H9 (cell line): ENCODE results near the gene AP4E1. TPM values are rescaled to one million over a fixed set of nuclear protein-coding genes. Genes with fewer than 3 reads are reported as not detected.

Experiments used
- DNase-seq: peaks from one replicate; pipeline ENCODE4 v3.0.0-alpha.2; 2017
- H2AFZ ChIP-seq: one replicate; pipeline ENCODE4 v1.6.1; 2013; ENCODE audit warnings: mild to moderate bottlenecking, low read length, control low read depth, moderate library complexity
- H2AK5ac ChIP-seq: 2 replicates; pipeline ENCODE4 v1.6.1; 2013; ENCODE audit warnings: low read length, control low read depth, mixed read lengths; ENCODE audit not compliant: insufficient read length
- H2BK120ac ChIP-seq: one replicate; pipeline ENCODE4 v1.6.1; 2013; ENCODE audit warnings: low read depth, mild to moderate bottlenecking, low read length, control low read depth, inconsistent platforms; ENCODE audit not compliant: poor library complexity, severe bottlenecking
- H2BK12ac ChIP-seq: 2 replicates; pipeline ENCODE4 v1.6.1; 2013; ENCODE audit warnings: low read length, control low read depth, mixed read lengths, low read depth; ENCODE audit not compliant: insufficient read length
- H2BK15ac ChIP-seq: 2 replicates; pipeline ENCODE4 v1.6.1; 2013; ENCODE audit warnings: low read depth, low read length, control low read depth
- H2BK20ac ChIP-seq: one replicate; pipeline ENCODE4 v1.6.1; 2013; ENCODE audit warnings: low read depth, mild to moderate bottlenecking, low read length, control low read depth, inconsistent platforms; ENCODE audit not compliant: poor library complexity, severe bottlenecking
- H2BK5ac ChIP-seq: 2 replicates; pipeline ENCODE4 v1.6.1; 2013; ENCODE audit warnings: low read length, control low read depth, mixed read lengths; ENCODE audit not compliant: insufficient read length
- H3K14ac ChIP-seq: 2 replicates; pipeline ENCODE4 v1.6.1; 2013; ENCODE audit warnings: low read length, control low read depth; ENCODE audit not compliant: insufficient read depth
- H3K18ac ChIP-seq: 2 replicates; pipeline ENCODE4 v1.6.1; 2013; ENCODE audit warnings: low read depth, mild to moderate bottlenecking, mixed read lengths, low read length, control low read depth; ENCODE audit not compliant: insufficient read length
- H3K23ac ChIP-seq: 2 replicates; pipeline ENCODE4 v1.6.1; 2013; ENCODE audit warnings: low read length, control low read depth, mixed read lengths, low read depth; ENCODE audit not compliant: insufficient read length
- H3K23me2 ChIP-seq: 2 replicates; pipeline ENCODE4 v1.6.1; 2013; ENCODE audit warnings: low read depth, mild to moderate bottlenecking, mixed read lengths, low read length, control low read depth; ENCODE audit not compliant: insufficient read length, poor library complexity, severe bottlenecking
- H3K27ac ChIP-seq: 2 replicates; pipeline ENCODE4 v1.5.1; 2013; ENCODE audit warnings: low read length, control low read depth, mixed read lengths, low read depth; ENCODE audit not compliant: insufficient read length
- H3K27me3 ChIP-seq: 2 replicates; pipeline ENCODE4 v1.6.1; 2013; ENCODE audit warnings: low read length, control low read depth, inconsistent platforms; ENCODE audit not compliant: insufficient read depth
- H3K4ac ChIP-seq: 2 replicates; pipeline ENCODE4 v1.6.1; 2013; ENCODE audit warnings: low read depth, mild to moderate bottlenecking, control low read depth, inconsistent platforms, low read length, moderate library complexity
- H3K4me1 ChIP-seq: 2 replicates; pipeline ENCODE4 v1.6.1; 2013; ENCODE audit warnings: low read length, control low read depth, inconsistent platforms; ENCODE audit not compliant: insufficient read depth
- H3K4me2 ChIP-seq: 2 replicates; pipeline ENCODE4 v1.6.1; 2013; ENCODE audit warnings: low read length, control low read depth, mixed read lengths; ENCODE audit not compliant: insufficient read length, insufficient read depth
- H3K56ac ChIP-seq: 2 replicates; pipeline ENCODE4 v1.6.1; 2013; ENCODE audit warnings: low read depth, mild to moderate bottlenecking, mixed read lengths, low read length, control low read depth; ENCODE audit not compliant: insufficient read length
- H3K79me1 ChIP-seq: 2 replicates; pipeline ENCODE4 v1.6.1; 2013; ENCODE audit warnings: low read depth, mild to moderate bottlenecking, moderate library complexity, low read length, control low read depth, inconsistent platforms; ENCODE audit not compliant: insufficient read depth, poor library complexity, severe bottlenecking
- H3K79me2 ChIP-seq: 2 replicates; pipeline ENCODE4 v1.6.1; 2013; ENCODE audit warnings: low read length, control low read depth, inconsistent platforms; ENCODE audit not compliant: insufficient read depth
- H3K9ac ChIP-seq: 2 replicates; pipeline ENCODE4 v1.6.1; 2013; ENCODE audit warnings: low read length, control low read depth, mixed read lengths; ENCODE audit not compliant: insufficient read length; ENCODE audit errors: extremely low read depth
- H3K9me3 ChIP-seq: one replicate; pipeline ENCODE4 v1.6.1; 2013; ENCODE audit warnings: low read depth, low read length, inconsistent platforms; ENCODE audit not compliant: control insufficient read depth
- H3T11ph ChIP-seq: one replicate; pipeline ENCODE4 v1.6.1; 2013; ENCODE audit warnings: mild to moderate bottlenecking, low read length, control low read depth, inconsistent platforms
- H4K20me1 ChIP-seq: one replicate; pipeline ENCODE4 v1.6.1; 2013; ENCODE audit not compliant: control insufficient read depth, insufficient read length, insufficient read depth
- H4K5ac ChIP-seq: 2 replicates; pipeline ENCODE4 v1.6.1; 2013; ENCODE audit warnings: low read depth, mild to moderate bottlenecking, mixed read lengths, low read length, control low read depth; ENCODE audit not compliant: insufficient read length
- H4K8ac ChIP-seq: replicated peaks from 2 replicates; pipeline ENCODE4 v1.6.1; 2013; ENCODE audit warnings: low read length, control low read depth, mixed read lengths, low read depth; ENCODE audit not compliant: insufficient read length
- H4K91ac ChIP-seq: 2 replicates; pipeline ENCODE4 v1.6.1; 2013; ENCODE audit warnings: low read depth, mild to moderate bottlenecking, moderate library complexity, mixed read lengths, low read length, control low read depth; ENCODE audit not compliant: insufficient read length
- H3K27ac Mint-ChIP-seq, 3 experiments: 2 replicates in 2 of 3; 3 replicates in 1 of 3; pipeline ENCODE4 v1.8.0; 2020 to 2021; ENCODE audit warnings: mixed read lengths in 3 of 3, mild to moderate bottlenecking in 1 of 3, moderate library complexity in 1 of 3
- H3K27me3 Mint-ChIP-seq: 2 replicates; pipeline ENCODE4 v1.8.0; 2021; ENCODE audit warnings: low read depth, mild to moderate bottlenecking, moderate library complexity, mixed read lengths
- H3K36me3 Mint-ChIP-seq, 3 experiments: 2 replicates in 2 of 3; 3 replicates in 1 of 3; pipeline ENCODE4 v1.8.0; 2020 to 2021; ENCODE audit warnings: low read depth in 3 of 3, mixed read lengths in 3 of 3; ENCODE audit not compliant: insufficient read depth in 1 of 3
- H3K4me1 Mint-ChIP-seq, 2 experiments: 2 replicates each; pipeline ENCODE4 v1.8.0; 2020; ENCODE audit warnings: mixed read lengths in 2 of 2
- H3K4me3 Mint-ChIP-seq, 2 experiments: 2 replicates in 1 of 2; 3 replicates in 1 of 2; pipeline ENCODE4 v1.8.0; 2020 to 2021; ENCODE audit warnings: mild to moderate bottlenecking in 2 of 2, mixed read lengths in 2 of 2, moderate library complexity in 1 of 2
- H3K9me3 Mint-ChIP-seq, 2 experiments: 2 replicates in 1 of 2; 3 replicates in 1 of 2; pipeline ENCODE4 v1.8.0; 2020; ENCODE audit warnings: mild to moderate bottlenecking in 2 of 2, mixed read lengths in 2 of 2, moderate library complexity in 1 of 2
- WGBS: extraction: QIAGEN DNeasy Blood & Tissue Kit; methylation state at CpG from one replicate; pipeline ENCODE4 v1.1.7; 2013; ENCODE audit warnings: missing lambda C conversion rate, low lambda C conversion rate, mixed read lengths; ENCODE audit not compliant: insufficient read length; ENCODE audit errors: extremely low coverage; 5-methylcytosine and 5-hydroxymethylcytosine counted together
- total RNA-seq: library from RNA; stranded (reverse); gene quantifications from 2 replicates; pipeline ENCODE4 v1.2.1, GENCODE V29; 2021
- TF ChIP-seq, protein P1 (sequence below): fragments of 200-600 bp; sonication (generic); conservative IDR thresholded peaks from 3 replicates; pipeline ENCODE4 v1.8.0; 2021; ENCODE audit warnings: antibody characterized with exemption, mild to moderate bottlenecking

The AP4E1 gene
- total RNA-seq, 1 experiment from 2014 or later: 13.8 TPM

DNA sequence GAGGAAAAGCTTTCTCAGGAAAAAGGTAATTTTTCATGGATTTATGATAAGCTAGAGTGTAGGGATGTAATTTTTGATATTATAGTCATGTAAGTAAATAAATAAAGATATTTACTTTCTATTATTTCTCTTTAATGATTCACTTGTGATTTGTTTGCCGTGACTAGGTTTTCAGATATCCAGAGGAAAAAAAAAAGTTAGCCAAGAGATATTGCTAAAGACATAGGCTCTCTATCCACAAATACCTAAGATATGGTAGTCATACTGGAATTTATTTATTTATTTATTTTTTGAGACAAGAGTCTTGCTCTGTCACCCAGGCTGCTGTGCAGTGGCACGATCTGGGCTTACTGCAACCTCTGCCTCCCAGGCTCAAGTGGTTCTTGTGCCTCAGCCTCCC lies 59.9 kb downstream of the AP4E1 start:
- H4K20me1 ChIP-seq: no peaks in the 10 kb centered on the region
- H3K9me3 ChIP-seq: no peaks in the 10 kb centered on the region
- H3T11ph ChIP-seq: no peak overlapping the region
- Mint-ChIP-seq H3K9me3 (peaks cover 11 to 17% of the 10 kb centered on the region in 2 experiments), H3K36me3 (peaks cover 28 to 38% (median 37%) of the 10 kb centered on the region in 3 experiments), H3K27me3 (no peaks in the 10 kb centered on the region), H3K27ac (no peak overlapping the region), H3K4me3 (no peak overlapping the region), H3K4me1 (no peaks in the 10 kb centered on the region)
- H2BK12ac ChIP-seq: no peak overlapping the region
- no peak overlapping the region for H4K91ac ChIP-seq
- H3K4me1 ChIP-seq: no peaks in the 10 kb centered on the region
- no peak overlapping the region for H2BK5ac ChIP-seq
- H3K9ac ChIP-seq: no peak overlapping the region
- no peak overlapping the region for H2BK20ac ChIP-seq
- H3K18ac ChIP-seq: no peak overlapping the region
- no peak overlapping the region for H4K5ac ChIP-seq
- no peak overlapping the region for H2AK5ac ChIP-seq
- H2BK120ac ChIP-seq: no peak overlapping the region
- no peak overlapping the region for H3K4ac ChIP-seq
- no peaks in the 10 kb centered on the region for H3K23me2 ChIP-seq
- no peaks in the 10 kb centered on the region for H3K79me1 ChIP-seq
- no peak overlapping the region for H4K8ac ChIP-seq
- H3K4me2 ChIP-seq: no peak overlapping the region
- WGBS: no CpG with 5 or more reads among the region's 2 CpGs
- no peak overlapping the region for H3K23ac ChIP-seq
- no peaks in the 10 kb centered on the region for H3K27me3 ChIP-seq
- TF ChIP-seq, protein P1, sequence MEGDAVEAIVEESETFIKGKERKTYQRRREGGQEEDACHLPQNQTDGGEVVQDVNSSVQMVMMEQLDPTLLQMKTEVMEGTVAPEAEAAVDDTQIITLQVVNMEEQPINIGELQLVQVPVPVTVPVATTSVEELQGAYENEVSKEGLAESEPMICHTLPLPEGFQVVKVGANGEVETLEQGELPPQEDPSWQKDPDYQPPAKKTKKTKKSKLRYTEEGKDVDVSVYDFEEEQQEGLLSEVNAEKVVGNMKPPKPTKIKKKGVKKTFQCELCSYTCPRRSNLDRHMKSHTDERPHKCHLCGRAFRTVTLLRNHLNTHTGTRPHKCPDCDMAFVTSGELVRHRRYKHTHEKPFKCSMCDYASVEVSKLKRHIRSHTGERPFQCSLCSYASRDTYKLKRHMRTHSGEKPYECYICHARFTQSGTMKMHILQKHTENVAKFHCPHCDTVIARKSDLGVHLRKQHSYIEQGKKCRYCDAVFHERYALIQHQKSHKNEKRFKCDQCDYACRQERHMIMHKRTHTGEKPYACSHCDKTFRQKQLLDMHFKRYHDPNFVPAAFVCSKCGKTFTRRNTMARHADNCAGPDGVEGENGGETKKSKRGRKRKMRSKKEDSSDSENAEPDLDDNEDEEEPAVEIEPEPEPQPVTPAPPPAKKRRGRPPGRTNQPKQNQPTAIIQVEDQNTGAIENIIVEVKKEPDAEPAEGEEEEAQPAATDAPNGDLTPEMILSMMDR: no peak
- H2AFZ ChIP-seq: no peak overlapping the region
- H3K56ac ChIP-seq: no peak overlapping the region
- H3K27ac ChIP-seq: no peak overlapping the region
- no peak overlapping the region for H3K14ac ChIP-seq
- H3K79me2 ChIP-seq: no peaks in the 10 kb centered on the region
- no peak overlapping the region for H2BK15ac ChIP-seq
- DNase-seq: no peak
